Brain microvascular endothelial cell (primary cell): Measurements from ENCODE around the gene TBX6.
"Not testable (repeated sequence)": the region's sequence is repeated elsewhere in the genome, so short reads cannot be mapped to it uniquely, and the experiment has no call there.

ENCODE experiments used
- DNase-seq: peaks from one replicate; pipeline ENCODE4 v3.0.0-alpha.2; 2020
- H3K27ac ChIP-seq: fragments of 250-450 bp; sonication (Bioruptor Pico); 2 replicates; pipeline ENCODE4 v1.5.1; 2020; ENCODE audit warnings: mild to moderate bottlenecking, moderate library complexity
- H3K27me3 ChIP-seq: fragments of 250-450 bp; sonication (Bioruptor Pico); replicated peaks from 2 replicates; pipeline ENCODE4 v1.5.1; 2020; ENCODE audit warnings: mild to moderate bottlenecking
- H3K36me3 ChIP-seq: fragments of 250-450 bp; sonication (Bioruptor Pico); replicated peaks from 2 replicates; pipeline ENCODE4 v1.5.1; 2020; ENCODE audit warnings: mild to moderate bottlenecking
- H3K4me3 ChIP-seq: 2 replicates; pipeline ENCODE4 v1.5.1; 2011; ENCODE audit warnings: low read depth, mild to moderate bottlenecking, control low read depth, low read length, moderate library complexity
- in situ Hi-C: cut with HindIII; loops from 2 replicates; pipeline ENCODE4 v1.10.0; 2017; ENCODE audit warnings: low sequenced_read_pairs, low pct_ligation_motif_present
- TF ChIP-seq, protein P1 (sequence below): IDR thresholded peaks from 2 replicates; pipeline ENCODE4 v1.5.1; 2011; ENCODE audit warnings: low read depth, mild to moderate bottlenecking, moderate library complexity, low read length, control low read depth, inconsistent platforms; ENCODE audit errors: missing control alignments

TBX6 gene

DNA sequence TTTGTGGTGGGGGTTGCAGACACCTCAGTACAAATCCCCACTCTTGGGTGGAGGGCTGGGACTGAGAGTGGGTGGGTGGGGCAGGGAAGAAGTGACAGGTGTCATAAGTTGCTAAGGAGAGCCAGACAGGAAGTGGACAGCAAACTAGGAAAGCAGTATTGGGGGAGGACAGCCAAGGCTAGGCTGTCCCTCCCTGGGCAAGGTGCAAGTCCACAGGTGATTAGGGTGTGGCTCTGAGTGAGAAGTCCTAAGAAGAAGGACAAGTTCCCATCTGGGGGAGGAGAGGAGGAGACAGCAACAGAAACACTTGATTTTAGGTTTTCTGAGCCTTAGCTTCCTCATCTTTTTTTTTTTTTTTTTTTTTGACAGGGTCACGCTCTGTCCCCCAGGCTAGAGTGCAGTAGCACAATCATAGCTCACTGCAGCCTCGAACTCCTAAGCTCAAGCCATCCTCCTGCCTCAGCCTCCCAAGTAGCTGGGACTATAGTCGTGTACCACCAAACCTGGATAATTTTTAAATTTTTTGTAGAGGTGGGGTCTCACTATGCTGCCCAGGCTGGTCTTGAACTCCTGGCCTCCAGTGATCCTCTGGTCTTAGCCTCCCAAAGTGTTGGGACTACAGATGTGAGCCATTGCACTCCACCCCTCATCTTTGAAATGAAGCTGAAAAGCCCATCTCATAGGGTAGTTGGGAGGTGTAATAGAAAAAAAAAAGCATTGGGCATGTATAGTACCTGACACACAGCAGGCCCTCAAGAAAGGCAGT, 28.8 kb upstream of the TBX6 start:
- in situ Hi-C loops = no loop called here
- H3K27ac ChIP-seq = no peak overlapping the region

DNA sequence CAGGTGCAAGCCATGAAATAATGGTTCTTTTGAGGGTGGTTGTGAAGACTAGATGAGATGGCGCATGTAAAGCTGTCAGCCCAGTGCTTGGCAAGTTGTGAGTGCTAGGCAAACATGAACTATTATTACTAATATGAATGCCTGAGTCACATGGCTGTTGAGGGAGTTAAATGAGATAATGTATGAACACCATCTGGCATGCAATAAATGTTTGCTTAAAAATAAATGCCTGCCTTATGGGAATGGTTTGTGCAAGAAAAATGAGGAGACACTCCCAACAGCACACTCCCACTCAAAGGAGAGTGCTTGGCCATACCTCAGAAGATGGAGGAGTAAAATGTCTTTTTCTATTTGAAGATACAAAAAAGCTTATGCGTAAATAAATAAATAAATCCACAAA, 27.7 kb upstream of the TBX6 start:
- TF ChIP-seq, protein P1, sequence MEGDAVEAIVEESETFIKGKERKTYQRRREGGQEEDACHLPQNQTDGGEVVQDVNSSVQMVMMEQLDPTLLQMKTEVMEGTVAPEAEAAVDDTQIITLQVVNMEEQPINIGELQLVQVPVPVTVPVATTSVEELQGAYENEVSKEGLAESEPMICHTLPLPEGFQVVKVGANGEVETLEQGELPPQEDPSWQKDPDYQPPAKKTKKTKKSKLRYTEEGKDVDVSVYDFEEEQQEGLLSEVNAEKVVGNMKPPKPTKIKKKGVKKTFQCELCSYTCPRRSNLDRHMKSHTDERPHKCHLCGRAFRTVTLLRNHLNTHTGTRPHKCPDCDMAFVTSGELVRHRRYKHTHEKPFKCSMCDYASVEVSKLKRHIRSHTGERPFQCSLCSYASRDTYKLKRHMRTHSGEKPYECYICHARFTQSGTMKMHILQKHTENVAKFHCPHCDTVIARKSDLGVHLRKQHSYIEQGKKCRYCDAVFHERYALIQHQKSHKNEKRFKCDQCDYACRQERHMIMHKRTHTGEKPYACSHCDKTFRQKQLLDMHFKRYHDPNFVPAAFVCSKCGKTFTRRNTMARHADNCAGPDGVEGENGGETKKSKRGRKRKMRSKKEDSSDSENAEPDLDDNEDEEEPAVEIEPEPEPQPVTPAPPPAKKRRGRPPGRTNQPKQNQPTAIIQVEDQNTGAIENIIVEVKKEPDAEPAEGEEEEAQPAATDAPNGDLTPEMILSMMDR = no peak
- Histone ChIP-seq H3K4me3 (no peak overlapping the region), H3K27ac (no peak overlapping the region), H3K27me3 (no peaks in the 10 kb centered on the region), H3K36me3 (peaks cover 34% of the 10 kb centered on the region)
- no peak for DNase-seq
- in situ Hi-C loops = no loop called here

More for the DNA sequence above, 28.8 kb upstream of the TBX6 start:
- Histone ChIP-seq H3K27me3 (no peaks in the 10 kb centered on the region), H3K4me3 (no peak overlapping the region), H3K36me3 (peaks cover 34% of the 10 kb centered on the region)
- DNase-seq = no peak
- TF ChIP-seq, protein P1 = no peak

DNA sequence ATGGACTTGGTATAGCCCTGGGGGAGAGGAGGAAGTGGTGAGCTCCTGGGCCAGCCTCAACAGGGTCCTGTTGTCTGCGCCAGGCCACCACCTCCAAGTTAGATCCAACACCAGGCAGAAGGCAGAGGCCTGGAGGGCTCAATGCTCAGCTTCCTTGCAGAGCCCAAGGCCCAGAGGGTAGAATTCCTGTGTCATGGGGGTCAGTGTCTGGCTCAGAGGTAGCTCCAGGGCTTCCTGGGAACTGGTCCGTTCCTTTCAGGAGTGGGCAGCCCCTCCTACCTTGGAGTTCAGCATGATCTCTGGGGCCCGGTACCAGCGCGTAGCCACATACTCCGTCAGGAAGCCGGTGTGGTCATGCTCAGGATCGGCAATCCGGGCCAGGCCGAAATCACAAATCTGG, 26.0 kb upstream of the TBX6 start:
- in situ Hi-C loops = no loop called here
- Histone ChIP-seq H3K4me3 (no peak overlapping the region), H3K27ac (no peak overlapping the region), H3K27me3 (no peaks in the 10 kb centered on the region), H3K36me3 (peaks cover 36% of the 10 kb centered on the region)
- TF ChIP-seq, protein P1 = no peak
- DNase-seq = no peak

DNA sequence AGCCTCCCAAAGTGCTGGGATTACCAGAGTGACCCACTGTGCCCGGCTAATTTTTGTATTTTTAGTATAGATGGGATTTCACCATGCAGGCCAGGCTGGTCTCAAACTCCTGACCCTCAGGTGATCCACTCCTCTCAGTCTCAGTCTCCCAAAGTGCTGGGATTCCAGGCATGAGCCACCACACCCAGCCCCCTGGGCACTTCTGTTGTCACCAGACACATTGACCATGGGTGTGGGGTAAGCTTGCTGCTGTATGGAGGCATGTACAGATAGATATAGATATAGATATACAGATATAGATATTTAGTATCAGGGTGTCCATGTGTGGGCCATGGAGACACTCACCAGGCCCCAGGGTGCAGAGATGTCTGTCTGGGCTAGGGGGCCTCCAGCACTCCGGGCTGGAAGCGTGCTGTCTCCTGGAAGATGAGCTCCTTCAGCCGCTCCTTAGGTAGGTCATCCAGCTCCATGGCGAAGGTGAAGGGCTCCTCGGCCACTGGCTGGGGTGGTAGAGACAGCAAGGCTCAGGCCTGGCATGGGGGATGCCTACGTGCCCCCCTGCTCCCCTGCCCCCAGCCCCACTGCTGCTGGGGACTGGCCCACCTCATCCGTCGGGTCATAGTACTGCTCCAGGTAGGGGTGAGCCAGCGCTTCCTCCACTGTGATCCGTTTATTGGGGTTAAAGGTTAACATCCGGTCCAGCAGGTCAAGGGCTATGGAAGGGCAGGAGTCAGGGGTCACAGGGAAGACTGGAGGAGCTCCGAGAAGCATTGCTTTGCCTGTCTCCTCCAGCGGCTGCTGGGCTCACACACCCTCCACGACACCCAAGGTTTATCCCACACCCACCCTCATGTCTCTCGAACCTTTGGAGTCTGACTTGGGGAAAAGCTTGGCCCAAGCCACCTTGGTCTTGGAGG, 24.8 kb upstream of the TBX6 start:
- Histone ChIP-seq H3K36me3 (peaks cover 35% of the 10 kb centered on the region), H3K27ac (no peak overlapping the region), H3K4me3 (no peak overlapping the region), H3K27me3 (no peaks in the 10 kb centered on the region)
- no peak for DNase-seq
- TF ChIP-seq, protein P1 = no peak
- in situ Hi-C loops = no loop called here

DNA sequence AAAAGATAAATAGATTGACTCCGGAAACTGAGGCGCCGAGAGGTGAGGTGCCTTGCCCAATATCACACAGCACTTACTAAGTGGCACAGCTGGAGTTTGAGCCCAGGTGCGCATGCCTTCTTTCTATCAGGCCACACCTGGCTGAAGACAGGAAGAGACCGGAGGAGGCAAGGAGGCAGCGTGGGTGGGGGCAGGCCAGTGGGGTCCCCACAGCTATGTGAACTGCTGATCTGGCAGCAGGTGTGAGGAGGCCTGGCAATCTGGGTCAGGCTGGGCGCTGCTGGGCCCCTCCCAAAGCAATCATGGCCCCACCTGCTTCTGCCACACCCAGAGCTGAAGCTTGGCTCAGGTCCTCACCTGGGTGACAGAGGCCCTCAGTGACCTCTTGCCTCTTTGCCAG, 23.5 kb upstream of the TBX6 start:
- in situ Hi-C loops = no loop called here
- Histone ChIP-seq H3K27me3 (no peaks in the 10 kb centered on the region), H3K27ac (no peak overlapping the region)

DNA sequence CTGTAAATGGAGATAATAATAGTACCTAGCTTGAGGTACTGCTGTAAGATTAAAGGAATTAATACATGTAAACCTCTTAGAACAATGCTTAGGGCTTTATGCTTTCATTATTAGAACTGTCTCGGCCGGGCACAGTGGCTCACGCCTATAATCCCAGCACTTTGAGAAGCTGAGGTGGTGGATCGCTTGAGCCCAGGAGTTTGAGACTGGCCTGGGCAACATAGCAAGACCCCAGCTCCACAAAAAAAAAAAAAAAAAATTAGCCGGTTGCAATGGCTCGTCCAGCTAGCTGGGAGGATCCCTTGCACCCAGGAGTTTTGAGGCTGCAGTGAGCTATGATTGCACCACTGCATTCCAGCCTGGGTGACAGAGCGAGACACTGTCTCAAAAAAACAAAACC, 23.1 kb upstream of the TBX6 start:
- peaks cover 26% of the 10 kb centered on the region for H3K36me3 ChIP-seq
- in situ Hi-C loops, H3K27me3 ChIP-seq: not testable (repeated sequence)

More for the DNA sequence above, 23.5 kb upstream of the TBX6 start:
- DNase-seq = no peak
- no peak overlapping the region for H3K4me3 ChIP-seq
- TF ChIP-seq, protein P1 = no peak
- peaks cover 28% of the 10 kb centered on the region for H3K36me3 ChIP-seq

More for the DNA sequence above, 23.1 kb upstream of the TBX6 start:
- H3K27ac ChIP-seq, H3K4me3 ChIP-seq, DNase-seq: not testable (repeated sequence)
